ENCODE data around the gene SCUBE3.

GRCh38 chr6:35280903-35281302, 67.1 kb downstream of the SCUBE3 start:
- TF ChIP-seq POLR2AphosphoS5 (IDR thresholded peaks at IDR 0.05) (no peak), CTCF (IDR thresholded peaks at IDR 0.05) (no peak), EP300 (IDR thresholded peaks at IDR 0.05; ENCODE audit: low read depth) (no peak), POLR2A (IDR thresholded peaks at IDR 0.05) (no peak)
